Breast epithelium (tissue), 3 donors: ENCODE results near the gene RNF19B.

Experiments
- POLR2A ChIP-seq: fragments of 450-650 bp; IDR thresholded peaks from one replicate; pipeline ENCODE4 v1.6.1; 2016; ENCODE audit warnings: antibody characterized with exemption, mild to moderate bottlenecking, moderate library complexity
- TF ChIP-seq, protein P1 (sequence below), 3 donors: fragments of 450-650 bp; IDR thresholded peaks; one replicate each; pipeline ENCODE4 v1.5.1; 2016 to 2017; ENCODE audit warnings: antibody characterized with exemption in 3 of 3, mild to moderate bottlenecking in 3 of 3, moderate library complexity in 3 of 3

GRCh38 chr1:32980080-32980479 is 15.5 kb upstream of the RNF19B start:
- TF ChIP-seq, protein P1, sequence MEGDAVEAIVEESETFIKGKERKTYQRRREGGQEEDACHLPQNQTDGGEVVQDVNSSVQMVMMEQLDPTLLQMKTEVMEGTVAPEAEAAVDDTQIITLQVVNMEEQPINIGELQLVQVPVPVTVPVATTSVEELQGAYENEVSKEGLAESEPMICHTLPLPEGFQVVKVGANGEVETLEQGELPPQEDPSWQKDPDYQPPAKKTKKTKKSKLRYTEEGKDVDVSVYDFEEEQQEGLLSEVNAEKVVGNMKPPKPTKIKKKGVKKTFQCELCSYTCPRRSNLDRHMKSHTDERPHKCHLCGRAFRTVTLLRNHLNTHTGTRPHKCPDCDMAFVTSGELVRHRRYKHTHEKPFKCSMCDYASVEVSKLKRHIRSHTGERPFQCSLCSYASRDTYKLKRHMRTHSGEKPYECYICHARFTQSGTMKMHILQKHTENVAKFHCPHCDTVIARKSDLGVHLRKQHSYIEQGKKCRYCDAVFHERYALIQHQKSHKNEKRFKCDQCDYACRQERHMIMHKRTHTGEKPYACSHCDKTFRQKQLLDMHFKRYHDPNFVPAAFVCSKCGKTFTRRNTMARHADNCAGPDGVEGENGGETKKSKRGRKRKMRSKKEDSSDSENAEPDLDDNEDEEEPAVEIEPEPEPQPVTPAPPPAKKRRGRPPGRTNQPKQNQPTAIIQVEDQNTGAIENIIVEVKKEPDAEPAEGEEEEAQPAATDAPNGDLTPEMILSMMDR (IDR thresholded peaks at IDR 0.05), result no peak
- no peak for TF ChIP-seq POLR2A
